Measurements from ENCODE around the gene ADGRD2.

ADGRD2 gene

GRCh38 chr9:124479947-124480620 is 29.8 kb downstream of the ADGRD2 start:
- DNase-seq (ENCODE audit: low read depth): no peak

- DNase-seq (ENCODE audit: low read depth): no peak
Measured at GRCh38 chr9:124480621-124480981, 30.4 kb downstream of the ADGRD2 start.

GRCh38 chr9:124481115-124481514 is 30.9 kb downstream of the ADGRD2 start:
- DNase-seq (ENCODE audit: low read depth): no peak

- no peak for DNase-seq (ENCODE audit: low read depth)
Measured at GRCh38 chr9:124482431-124483031, 32.3 kb downstream of the ADGRD2 start.

GRCh38 chr9:124483481-124483880 is 33.2 kb downstream of the ADGRD2 start:
- no peak for DNase-seq (ENCODE audit: low read depth)

GRCh38 chr9:124485201-124485600 is 35.0 kb downstream of the ADGRD2 start:
- DNase-seq (ENCODE audit: low read depth): no peak

- DNase-seq (ENCODE audit: low read depth): no peak
Measured at GRCh38 chr9:124485936-124486335, 35.7 kb downstream of the ADGRD2 start.

- DNase-seq (ENCODE audit: low read depth): no peak
Measured at GRCh38 chr9:124486778-124487259, 36.6 kb downstream of the ADGRD2 start.

GRCh38 chr9:124487260-124488182 is 37.3 kb downstream of the ADGRD2 start:
- no peak for DNase-seq (ENCODE audit: low read depth)

GRCh38 chr9:124488641-124489210 is 38.5 kb downstream of the ADGRD2 start:
- no peak for DNase-seq (ENCODE audit: low read depth)

GRCh38 chr9:124489222-124489621 is 39.0 kb downstream of the ADGRD2 start:
- DNase-seq (ENCODE audit: low read depth): no peak

GRCh38 chr9:124490004-124490403 is 39.8 kb downstream of the ADGRD2 start:
- DNase-seq (ENCODE audit: low read depth): no peak

GRCh38 chr9:124491049-124491975 is 41.1 kb downstream of the ADGRD2 start:
- DNase-seq (ENCODE audit: low read depth): no peak

GRCh38 chr9:124492818-124493217 is 42.6 kb downstream of the ADGRD2 start:
- DNase-seq (ENCODE audit: low read depth): no peak

GRCh38 chr9:124493218-124493617 is 43.0 kb downstream of the ADGRD2 start:
- no peak for DNase-seq (ENCODE audit: low read depth)

GRCh38 chr9:124493794-124494479 is 43.7 kb downstream of the ADGRD2 start:
- no peak for DNase-seq (ENCODE audit: low read depth)

- DNase-seq (ENCODE audit: low read depth): no peak
Measured at GRCh38 chr9:124495126-124496074, 45.1 kb downstream of the ADGRD2 start.

- no peak for DNase-seq (ENCODE audit: low read depth)
Measured at GRCh38 chr9:124496075-124496449, 45.8 kb downstream of the ADGRD2 start.

GRCh38 chr9:124496463-124496862 is 46.2 kb downstream of the ADGRD2 start:
- DNase-seq (ENCODE audit: low read depth): no peak

- no peak for DNase-seq (ENCODE audit: low read depth)
Measured at GRCh38 chr9:124497441-124497840, 47.2 kb downstream of the ADGRD2 start.

Data from activated T-cell treated with anti-CD3 and anti-CD28 coated beads for 1 hour (primary cell).